Epithelial cell of prostate (primary cell): Measurements from ENCODE around the gene LRP8.

Experiments
- DNase-seq: peaks from one replicate; pipeline ENCODE4 v3.0.0-alpha.2; 2011; ENCODE audit warnings: low read depth, low spot score
- H3K27ac ChIP-seq: fragments of 450-650 bp; 2 replicates; pipeline ENCODE4 v1.5.1; 2017; ENCODE audit warnings: mild to moderate bottlenecking

Gene LRP8

DNA sequence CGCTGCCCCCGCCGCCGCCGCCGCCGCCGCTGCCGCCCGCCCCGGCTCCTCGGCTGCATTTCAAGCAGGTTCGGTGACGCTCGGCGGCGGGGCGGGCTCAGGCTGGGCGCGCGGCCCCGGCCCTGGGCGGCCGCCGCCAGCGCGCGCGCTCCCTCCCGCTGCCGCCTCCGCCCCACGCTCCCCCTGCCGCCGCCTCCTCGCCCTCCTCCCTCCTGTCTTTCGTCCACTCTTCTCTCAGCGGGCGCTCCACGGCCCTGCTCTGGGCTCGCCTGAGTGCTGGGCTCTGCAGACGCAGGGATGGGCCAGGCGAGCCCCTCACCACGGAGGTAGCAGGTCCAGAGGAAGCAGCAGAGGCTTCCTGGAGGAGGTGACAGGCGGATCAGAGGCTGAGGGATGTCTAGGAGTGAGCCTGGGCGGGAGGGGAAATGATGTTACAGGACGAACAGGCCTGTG is at the start of gene LRP8:
Gene LRP8 (minus strand): TSS at position 62 of the 453 bp plus-strand sequence. CDS start 158 bp downstream, outside the sequence.
- peak within 1 kb of the TSS; percentile 68 for H3K27ac ChIP-seq
- DNase-seq, result no peak

DNA sequence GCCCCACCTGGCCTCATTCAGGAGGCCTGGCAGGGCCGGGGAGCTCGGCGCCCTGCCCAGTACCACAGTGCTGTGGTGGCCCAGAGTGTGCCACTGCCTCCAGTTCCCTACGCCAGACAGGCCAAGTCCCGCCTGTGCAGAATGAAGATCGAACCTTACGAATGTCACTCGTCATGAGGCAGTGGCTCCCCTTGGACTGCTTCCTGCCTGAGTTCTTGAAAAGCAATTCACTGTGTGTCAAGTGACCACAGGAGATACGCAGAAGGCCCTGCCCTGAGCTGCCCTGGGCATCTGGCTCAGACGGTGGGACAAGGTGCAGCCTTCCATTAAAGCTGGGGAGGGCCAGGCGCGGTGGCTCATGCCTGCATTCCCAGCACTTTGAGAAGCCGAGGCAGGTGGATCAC is 49.6 kb upstream of the LRP8 start:
- no peak for DNase-seq
- no peak overlapping the region for H3K27ac ChIP-seq

DNA sequence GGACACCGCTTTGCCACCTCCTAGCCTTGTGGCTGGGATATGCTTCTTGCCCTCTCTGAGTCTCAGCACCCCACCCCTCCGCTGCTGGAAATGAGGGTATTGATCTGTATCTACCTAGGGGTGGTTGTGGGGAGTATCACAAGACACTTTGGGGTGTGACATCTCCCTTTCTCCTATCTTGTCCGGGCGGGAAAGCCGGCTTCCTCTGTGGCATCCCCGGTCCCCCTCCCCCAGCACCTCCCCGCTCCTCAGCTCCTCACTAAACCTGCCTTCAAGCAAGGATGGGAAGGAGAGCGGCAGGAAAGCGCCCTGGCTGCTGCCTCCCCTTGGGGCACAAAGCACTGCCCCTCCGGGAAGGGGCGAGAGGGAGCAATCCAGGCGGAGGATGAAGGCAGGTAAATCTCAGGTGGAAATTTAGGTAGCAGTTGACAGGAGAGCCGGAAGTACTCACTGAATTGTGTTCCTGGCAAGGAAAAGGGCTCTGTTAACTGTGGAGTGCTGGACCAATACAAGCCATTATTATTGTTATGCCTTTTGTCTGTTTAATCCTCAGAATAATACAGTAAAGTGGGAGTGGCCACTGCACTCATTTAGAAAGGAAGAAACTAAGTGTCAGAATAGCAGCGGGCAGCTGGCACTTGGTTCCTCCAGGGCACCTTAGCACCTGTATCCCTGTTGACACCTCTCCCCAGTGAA is 49.0 kb upstream of the LRP8 start:
- DNase-seq, result no peak
- no peak overlapping the region for H3K27ac ChIP-seq

DNA sequence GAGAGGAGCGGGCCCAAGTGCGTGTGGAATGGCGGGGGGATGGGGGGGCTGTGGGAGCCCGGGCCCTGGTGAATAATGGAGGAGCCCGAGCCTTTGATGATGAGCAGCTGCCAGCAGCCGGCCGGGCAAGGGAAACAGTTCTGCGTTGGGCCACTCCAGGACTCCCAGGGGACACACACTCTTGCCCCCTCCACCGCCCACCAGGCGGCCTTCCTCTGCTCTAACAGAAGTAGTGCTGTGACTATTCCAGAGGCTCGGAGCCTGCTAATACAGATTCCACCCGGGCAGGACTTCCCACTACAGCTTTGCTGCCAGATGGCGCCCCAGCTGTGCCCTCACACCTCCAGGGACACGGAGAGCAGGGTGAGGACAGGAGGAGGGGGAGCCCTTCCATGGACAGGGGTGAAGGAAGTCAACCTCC is 48.2 kb upstream of the LRP8 start:
- no peak for DNase-seq
- no peak overlapping the region for H3K27ac ChIP-seq

DNA sequence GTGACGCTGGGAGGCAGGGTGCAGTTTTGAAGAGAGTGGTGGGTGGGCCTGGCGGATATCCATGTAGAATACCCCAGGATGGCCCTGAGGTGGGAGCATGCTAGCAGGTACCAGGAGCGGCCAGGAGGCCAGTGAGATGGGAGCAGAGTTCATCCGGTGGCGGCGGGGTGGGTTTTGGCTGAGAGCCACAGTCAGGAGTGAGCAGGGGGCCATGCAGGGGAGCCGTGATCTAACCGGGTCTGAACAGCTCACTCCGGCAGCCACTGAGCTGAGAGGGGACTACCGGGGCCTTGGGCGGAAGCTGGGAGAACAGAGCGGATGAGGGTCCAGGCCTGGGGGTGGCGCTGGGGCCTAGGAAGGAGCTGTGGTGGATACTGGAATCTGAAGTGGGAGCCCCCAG is 47.6 kb upstream of the LRP8 start:
- no peak for DNase-seq
- no peak overlapping the region for H3K27ac ChIP-seq

DNA sequence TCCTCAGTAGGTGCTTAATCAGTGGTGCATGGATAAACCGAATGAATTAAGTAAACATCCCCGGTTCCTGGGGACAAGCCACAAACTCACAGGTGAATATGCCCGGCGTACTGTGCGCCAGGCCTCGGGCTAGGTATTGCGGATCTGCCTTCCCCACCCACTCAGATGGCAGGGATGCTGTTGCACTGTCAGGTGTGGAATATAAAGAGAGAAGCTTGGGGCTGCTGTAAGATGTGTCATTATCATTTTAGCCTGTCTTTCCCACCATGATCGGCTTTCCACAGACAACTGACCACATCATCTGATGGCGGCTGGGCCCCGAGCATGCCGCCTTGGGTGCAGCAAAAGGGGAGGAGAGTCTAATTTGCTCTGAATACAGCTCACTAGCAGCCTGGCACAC is 45.4 kb upstream of the LRP8 start:
- no peak for DNase-seq
- no peak overlapping the region for H3K27ac ChIP-seq

DNA sequence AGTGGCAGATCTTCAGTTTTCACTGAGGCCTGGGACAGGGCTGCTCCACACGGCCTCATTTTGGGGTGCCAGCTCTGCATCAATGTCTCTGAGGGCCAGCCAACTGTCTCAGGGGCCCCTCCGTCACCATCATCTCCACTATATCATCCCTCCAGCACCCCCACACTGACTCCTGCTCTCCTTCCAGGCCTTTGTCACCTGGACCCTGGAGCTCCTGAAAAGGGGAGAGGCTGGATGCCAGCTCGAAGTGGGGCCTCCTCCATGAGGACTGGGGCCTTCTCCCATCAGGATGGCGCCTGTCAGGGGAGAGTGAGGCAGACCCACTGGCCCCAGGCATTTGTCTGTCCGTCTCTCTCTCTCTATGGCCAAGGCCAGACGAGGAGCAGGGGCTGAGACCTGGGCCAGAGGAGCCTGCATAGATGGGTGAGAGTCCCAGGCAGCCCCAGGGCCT is 44.7 kb upstream of the LRP8 start:
- no peak overlapping the region for H3K27ac ChIP-seq
- DNase-seq, result no peak

DNA sequence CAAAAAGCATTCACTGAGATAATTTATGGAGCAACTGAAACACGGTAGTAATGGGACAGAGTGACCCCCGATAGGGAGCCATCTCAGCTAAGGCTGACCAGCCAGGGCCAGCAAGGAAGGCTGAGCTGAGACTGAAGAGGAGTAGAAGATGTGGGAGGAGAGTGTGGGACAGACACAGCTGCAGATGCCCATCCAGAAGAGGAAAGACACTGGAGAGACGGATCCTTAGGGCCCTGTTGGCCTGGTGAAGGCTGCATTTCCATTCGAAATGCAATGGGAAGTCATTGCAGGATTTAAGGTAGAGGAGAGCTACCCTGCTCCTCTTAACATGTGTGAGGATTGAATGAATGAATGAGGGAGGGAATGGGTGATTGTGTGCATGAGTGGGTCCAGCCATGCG is 44.0 kb upstream of the LRP8 start:
- DNase-seq, result no peak
- no peak overlapping the region for H3K27ac ChIP-seq

DNA sequence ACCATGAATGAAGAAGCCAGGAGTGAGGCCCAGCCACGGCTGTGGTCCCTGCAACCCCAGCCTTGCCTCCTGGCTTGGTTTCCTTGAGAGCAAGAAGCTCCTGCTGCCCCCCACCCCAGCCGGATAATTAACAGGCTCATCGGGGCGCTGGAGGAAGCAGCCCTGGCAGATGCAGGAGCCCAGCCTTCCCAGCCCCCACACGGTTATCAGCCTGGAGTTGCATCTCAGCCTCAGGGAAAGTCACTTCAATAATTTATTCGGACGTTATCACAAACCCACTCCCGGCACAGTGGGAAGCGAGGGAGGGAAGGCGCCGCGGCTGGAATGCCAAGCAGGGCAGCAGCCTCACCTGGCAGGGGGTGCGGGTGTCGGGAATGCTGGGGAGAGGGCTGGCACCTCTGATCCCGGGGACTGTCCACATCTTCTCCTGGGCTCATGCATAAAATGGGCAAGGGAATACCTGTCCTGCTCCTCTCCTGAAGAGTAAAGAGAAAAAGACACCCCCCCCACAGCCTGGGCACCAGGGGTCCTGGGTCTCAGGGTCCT is 43.3 kb upstream of the LRP8 start:
- no peak overlapping the region for H3K27ac ChIP-seq
- no peak for DNase-seq

DNA sequence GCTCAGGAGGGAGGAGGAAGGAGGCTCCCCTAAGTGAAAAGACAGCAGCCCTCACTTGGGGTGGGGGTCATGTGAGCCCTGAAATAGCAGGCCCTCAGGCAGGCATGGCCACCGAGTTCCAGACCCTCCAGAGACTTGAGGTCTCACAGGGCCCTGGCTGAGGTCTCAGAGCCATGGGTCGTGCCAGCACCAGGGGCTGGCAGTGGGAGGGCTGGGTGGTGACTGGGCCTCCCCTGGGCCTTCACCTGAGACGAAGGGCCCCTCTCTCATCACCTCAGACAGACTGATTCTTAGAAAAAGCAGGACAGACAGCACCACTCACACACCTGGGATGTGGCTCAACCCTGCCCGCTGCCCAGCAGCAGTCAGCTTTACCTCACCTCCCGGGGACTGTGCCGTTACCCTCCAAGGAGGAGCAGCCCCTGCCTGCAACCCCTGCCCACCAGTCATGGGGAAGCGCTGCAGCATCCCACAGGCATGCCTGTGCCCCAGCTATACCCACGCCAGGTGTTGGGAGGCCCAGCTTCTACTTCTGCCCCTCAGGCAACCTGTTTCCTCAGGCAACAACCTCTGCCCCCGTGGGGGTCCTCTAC is 42.6 kb upstream of the LRP8 start:
- no peak overlapping the region for H3K27ac ChIP-seq
- no peak for DNase-seq

DNA sequence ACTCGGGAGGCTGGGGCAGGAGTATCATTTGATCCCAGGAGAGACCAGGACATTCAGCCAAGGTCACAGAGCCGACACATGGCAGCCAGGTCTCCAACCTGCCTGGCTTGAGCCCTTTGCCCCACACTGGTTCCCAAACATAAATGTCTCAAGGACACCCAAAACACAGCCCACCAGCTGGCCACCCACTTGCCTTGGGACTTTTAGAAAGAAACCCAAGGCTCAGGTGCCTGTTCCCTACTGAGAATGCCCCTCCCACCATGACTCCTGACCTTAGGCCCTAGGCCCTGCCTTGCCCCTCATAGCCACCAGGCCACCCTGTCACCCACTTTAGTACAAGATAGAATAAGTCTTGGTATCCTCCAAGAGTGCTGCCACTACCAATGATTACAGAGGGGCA is 41.9 kb upstream of the LRP8 start:
- no peak overlapping the region for H3K27ac ChIP-seq
- no peak for DNase-seq

DNA sequence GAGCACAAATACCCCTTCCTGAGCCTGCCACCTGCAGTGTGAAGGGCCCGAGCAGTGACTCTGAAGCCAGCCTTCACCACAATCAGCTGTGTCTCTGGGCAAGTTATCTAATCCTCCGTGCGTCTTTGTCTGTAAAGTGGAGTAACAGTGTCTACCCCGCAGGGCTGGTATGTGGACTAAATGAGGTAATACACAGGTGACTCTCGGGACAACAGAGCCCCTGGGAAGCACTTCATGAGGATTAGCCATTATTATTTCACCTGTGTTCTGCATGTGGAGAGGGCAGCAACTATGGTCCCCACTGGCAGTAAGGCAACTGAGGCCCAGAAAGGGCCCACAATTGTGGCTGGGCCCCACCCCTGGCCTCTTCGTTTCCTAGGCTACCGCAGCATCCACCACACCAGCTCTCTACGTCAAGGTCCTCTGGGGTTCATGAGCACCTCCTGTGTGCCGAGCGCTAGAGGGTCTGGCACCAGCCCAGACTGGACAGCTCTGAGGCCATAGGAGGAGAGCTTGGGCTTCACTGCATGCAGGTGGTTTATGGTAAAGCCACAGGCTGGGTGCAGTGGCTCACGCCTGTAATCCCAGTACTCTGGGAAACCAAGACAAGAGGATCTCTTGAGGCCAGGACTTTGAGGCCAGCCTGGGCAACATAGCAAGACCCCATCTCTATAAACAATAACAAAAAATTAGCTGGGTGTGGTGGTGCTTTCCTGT is 41.3 kb upstream of the LRP8 start:
- no peak for DNase-seq
- H3K27ac ChIP-seq, result no peak overlapping the region

DNA sequence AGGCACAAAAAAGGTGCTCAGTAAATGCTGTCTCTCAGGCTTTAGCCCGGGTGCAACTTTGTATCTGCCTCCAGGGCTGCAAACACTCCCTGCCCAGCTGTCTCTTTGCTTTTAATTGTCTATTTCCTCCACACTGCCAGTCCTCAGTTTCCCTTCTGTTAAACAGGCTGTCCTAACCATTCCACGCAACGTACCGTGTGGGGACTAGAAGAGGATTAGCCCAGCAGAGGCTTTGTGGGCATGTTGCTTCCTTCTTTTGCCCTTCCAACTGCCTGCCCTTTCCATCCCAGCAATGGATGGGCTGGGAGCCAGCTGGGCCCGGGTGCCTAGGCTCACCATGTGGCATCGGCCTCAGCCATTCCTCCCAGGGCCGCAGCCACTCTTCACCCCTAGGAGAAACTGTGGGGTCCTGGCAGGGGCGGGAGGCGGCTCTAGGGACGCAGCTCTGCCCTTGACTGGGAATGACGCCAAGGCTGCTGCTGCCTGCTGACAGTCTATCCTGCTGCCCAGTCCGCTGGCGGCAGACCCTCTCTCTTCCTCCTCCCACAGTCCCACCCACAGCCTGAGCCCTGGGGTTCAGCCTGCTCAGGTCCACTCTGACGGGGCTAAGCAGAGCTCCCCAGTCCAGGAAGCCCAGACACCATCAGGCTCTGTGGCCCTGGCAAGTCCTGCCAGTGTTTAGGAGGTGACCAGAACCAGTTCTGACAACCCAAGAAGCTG is 40.6 kb upstream of the LRP8 start:
- no peak overlapping the region for H3K27ac ChIP-seq
- no peak for DNase-seq

DNA sequence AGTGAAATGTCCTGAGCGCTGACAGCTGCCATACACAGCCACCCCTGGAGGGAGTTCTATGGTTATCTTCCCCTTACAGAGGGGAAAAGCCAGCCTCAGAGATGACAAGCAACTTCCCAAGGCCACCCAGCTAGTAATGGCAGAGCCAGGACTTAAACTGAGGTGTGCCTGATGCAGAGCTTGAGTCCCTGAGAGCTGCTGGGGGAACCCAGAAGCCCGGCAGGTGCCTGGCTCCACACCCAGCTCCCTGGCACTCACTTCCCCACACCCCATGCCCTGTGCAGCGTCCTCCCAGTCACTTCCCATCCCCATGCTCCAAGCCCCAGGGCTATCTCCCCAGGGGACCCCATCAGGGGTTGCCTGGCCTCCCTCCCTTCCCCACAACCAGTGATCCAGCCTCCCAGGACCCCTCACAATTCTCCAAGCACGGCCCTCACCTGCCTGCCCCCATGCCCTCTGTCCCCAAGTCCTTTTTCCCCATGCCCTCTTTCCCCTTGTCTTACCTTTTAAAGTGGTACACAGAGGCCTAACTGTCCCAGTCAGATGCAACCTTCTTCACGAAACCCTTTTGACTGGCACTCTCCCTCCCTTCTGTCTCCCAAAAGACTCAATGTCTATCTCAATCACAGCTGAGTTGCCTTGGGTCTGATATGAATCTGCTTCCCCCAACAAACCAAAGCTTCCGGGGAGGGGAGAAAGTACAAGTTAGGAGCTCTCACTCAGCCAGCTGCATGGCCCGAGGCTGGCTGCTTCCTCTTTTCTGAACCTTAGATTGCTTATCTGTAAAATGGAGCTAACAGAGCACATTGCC is 39.8 kb upstream of the LRP8 start:
- no peak for DNase-seq
- no peak overlapping the region for H3K27ac ChIP-seq

DNA sequence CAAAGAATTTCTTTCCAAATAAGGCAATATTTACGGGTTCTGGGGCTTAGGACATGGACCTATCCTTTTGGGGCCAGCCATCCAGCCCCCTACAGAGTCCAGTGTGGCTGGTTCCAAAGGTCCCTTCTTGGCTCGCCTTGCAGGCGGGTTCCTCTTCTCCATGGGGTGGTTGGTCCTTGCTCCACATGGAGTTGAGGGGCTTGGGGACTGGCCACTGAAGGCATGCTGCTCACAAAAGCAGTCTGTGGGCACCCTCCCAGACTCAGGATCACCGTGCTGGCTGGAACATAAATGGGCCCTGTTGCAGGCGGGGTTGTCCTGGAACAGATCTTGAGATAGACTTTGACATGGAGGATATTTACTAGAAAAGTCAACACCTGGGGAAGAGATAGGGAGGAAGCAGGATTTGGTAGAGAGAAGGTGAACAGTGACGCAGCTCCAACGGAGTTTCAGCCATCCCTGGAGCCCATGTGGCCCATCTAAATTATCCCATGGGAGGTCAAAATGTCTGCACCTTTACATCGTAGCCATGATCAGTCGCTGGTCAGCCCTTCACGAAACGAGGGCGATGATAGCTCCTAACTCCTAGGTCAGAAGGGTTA is 39.1 kb upstream of the LRP8 start:
- no peak for DNase-seq

DNA sequence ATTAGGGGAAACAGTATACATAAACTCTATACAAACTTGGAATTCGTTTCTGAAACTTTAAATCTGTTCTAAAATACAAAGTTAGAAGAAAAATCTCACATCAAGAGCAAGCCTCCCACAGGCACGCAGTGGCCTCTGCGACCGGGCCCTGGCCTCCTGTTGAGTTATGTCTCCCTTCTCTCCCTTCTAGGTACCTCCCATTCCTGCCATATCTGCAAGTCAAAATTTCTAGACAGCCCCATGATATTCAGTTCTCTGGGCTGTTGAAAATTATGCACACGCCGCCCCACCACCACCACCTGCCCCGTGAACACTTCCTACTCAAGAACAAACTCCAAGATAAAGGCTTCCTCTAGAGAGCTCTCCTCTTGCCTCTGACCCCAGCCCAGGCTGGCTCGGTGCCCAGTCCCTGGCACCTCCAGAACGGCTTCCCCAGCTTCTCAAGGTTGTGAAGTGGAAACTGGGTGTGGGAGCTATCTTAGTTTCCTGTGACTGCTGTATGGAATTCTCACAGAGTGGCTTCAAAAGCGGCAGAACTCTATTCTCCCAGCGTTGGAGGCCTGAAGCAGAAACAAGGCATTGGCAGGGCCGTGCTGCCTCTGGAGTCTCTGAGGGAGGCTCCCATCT is 37.7 kb upstream of the LRP8 start:
- no peak overlapping the region for H3K27ac ChIP-seq
- DNase-seq, result no peak

More for the DNA sequence above, 39.1 kb upstream of the LRP8 start:
- no peak overlapping the region for H3K27ac ChIP-seq

DNA sequence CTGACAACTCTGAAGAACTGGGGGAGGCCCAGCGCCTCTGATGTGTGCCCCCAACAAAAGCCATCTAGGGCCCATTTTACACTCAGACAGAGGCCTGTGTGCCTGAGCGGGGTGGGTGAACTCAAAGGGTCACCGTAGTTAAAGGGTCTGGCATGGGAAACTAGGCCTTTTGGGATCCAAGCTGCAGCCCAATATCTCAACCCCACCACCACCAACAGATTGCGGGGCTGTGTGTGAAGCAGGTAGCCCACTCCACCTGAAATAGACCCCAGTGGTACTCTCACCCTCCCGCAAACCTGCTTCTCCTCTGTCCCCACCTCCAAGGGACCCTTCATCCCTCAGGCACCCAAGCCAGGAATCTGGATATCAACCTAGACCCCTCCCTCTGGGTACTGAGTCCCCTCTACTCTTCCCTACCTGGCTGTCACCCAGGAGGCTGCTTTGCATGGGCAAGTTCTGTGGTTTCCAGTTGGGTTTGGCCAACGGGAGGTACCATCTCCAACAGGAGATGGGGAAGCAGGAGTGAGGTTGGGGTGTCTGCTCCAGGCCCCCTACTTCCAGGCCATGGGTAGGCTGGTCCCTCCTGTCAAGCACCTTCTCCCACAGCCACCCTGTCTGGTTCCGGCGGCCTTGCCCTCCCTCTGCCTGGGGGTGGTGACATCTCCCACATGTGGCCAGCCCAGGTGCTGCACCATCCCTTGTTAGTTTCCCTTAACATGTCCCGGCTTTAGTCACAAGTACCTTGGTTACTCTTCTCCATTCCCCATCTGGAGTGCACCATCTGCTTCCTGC is 35.2 kb upstream of the LRP8 start:
- no peak for DNase-seq
- no peak overlapping the region for H3K27ac ChIP-seq

DNA sequence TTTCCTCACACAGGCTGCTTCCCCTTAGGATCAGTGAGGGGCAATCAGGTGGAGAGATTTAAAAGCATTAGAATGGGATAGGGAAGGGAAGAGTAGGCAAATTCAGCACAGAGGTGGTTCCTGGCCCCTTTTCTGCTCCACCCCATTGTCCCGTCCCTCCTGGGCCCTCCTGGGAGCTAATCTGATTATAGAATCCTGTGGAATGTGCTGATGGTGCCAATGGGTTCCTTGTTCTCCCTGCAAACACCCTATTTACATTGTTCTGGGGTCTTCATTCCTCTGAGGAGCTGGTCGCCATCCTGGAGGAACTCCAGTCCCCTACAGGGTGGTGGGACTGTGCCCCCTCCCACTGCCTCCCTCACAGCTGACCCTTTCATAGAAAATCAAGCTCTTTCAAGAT is 34.4 kb upstream of the LRP8 start:
- no peak overlapping the region for H3K27ac ChIP-seq
- DNase-seq, result no peak
